WTC11 (cell line): ENCODE data around the gene PTPRG. TPM values are rescaled to one million over a fixed set of nuclear protein-coding genes. Genes with fewer than 3 reads are reported as not detected.

Experiments
- ATAC-seq: fragments of 200-7000 bp; cut with Tn5 transposase; 2 replicates; pipeline ENCODE4 v1.10.0; 2021; ENCODE audit warnings: mild to moderate bottlenecking, moderate library complexity
- CTCF ChIA-PET: fragments of 300-600 bp; sonication (Branson Sonifier 250); formaldehyde crosslinking; loops from one replicate; lab custom pipeline; 2021; ENCODE audit warnings: antibody characterized with exemption; lab: Charles Lee
- POLR2A ChIA-PET: fragments of 350-600 bp; sonication (Branson Sonifier 250); formaldehyde crosslinking; loops from one replicate; lab custom pipeline; 2021; ENCODE audit warnings: antibody characterized with exemption; lab: Charles Lee
- DNase-seq: peaks from one replicate; pipeline ENCODE4 v3.0.0; 2021; ENCODE audit warnings: low spot score
- H3K27ac Mint-ChIP-seq: 2 replicates; pipeline ENCODE4 v1.8.0; 2021; ENCODE audit warnings: mixed read lengths
- H3K27me3 Mint-ChIP-seq: 2 replicates; pipeline ENCODE4 v1.8.0; 2021; ENCODE audit warnings: low read depth, mild to moderate bottlenecking, moderate library complexity, mixed read lengths
- H3K36me3 Mint-ChIP-seq: 2 replicates; pipeline ENCODE4 v1.8.0; 2021; ENCODE audit warnings: mixed read lengths
- H3K4me1 Mint-ChIP-seq: 2 replicates; pipeline ENCODE4 v1.8.0; 2022; ENCODE audit warnings: mixed read lengths
- H3K4me3 Mint-ChIP-seq: 2 replicates; pipeline ENCODE4 v1.8.0; 2021; ENCODE audit warnings: mild to moderate bottlenecking, moderate library complexity, mixed read lengths
- H3K9me3 Mint-ChIP-seq: 2 replicates; pipeline ENCODE4 v1.8.0; 2021; ENCODE audit warnings: mixed read lengths
- AFF4 ChIP-seq: sonication (generic); formaldehyde crosslinking; IDR thresholded peaks from 2 replicates; pipeline ENCODE4 v1.8.1; 2023; ENCODE audit warnings: mild to moderate bottlenecking, missing genetic modification reagents, borderline replicate concordance
- ATF1 ChIP-seq: sonication (generic); formaldehyde crosslinking; IDR thresholded peaks from 2 replicates; pipeline ENCODE4 v1.8.1; 2023; ENCODE audit warnings: mild to moderate bottlenecking, moderate library complexity, missing genetic modification reagents
- ATF6 ChIP-seq: sonication (generic); formaldehyde crosslinking; IDR thresholded peaks from 2 replicates; pipeline ENCODE4 v1.8.1; 2023; ENCODE audit warnings: mild to moderate bottlenecking, missing genetic modification reagents
- CDX4 ChIP-seq: fragments of 250-450 bp; sonication (Bioruptor Pico); IDR thresholded peaks from 2 replicates; pipeline ENCODE4 v1.9.0; 2021; ENCODE audit warnings: moderate library complexity, mild to moderate bottlenecking, inconsistent platforms, borderline replicate concordance
- CREB1 ChIP-seq: sonication (generic); formaldehyde crosslinking; IDR thresholded peaks from 2 replicates; pipeline ENCODE4 v1.8.0; 2023; ENCODE audit warnings: mild to moderate bottlenecking, missing genetic modification reagents
- E2F1 ChIP-seq: sonication (generic); formaldehyde crosslinking; IDR thresholded peaks from 2 replicates; pipeline ENCODE4 v1.8.0; 2022; ENCODE audit warnings: mild to moderate bottlenecking, missing genetic modification reagents
- ELF4 ChIP-seq: sonication (generic); formaldehyde crosslinking; IDR thresholded peaks from 2 replicates; pipeline ENCODE4 v1.8.1; 2022; ENCODE audit warnings: low read depth, mild to moderate bottlenecking, moderate library complexity, missing genetic modification reagents
- GRHL2 ChIP-seq: fragments of 250-450 bp; sonication (Bioruptor Pico); IDR thresholded peaks from 2 replicates; pipeline ENCODE4 v1.8.0; 2022; ENCODE audit warnings: mild to moderate bottlenecking, moderate library complexity; ENCODE audit not compliant: insufficient replicate concordance, severe bottlenecking
- IRF2 ChIP-seq: sonication (generic); formaldehyde crosslinking; IDR thresholded peaks from 2 replicates; pipeline ENCODE4 v1.8.0; 2022; ENCODE audit warnings: low read depth, missing genetic modification reagents, borderline replicate concordance
- NFYB ChIP-seq: sonication (generic); formaldehyde crosslinking; conservative IDR thresholded peaks from 2 replicates; pipeline ENCODE4 v1.8.0; 2022; ENCODE audit warnings: low read depth, missing genetic modification reagents
- NR2C2 ChIP-seq: sonication (generic); formaldehyde crosslinking; IDR thresholded peaks from 2 replicates; pipeline ENCODE4 v1.8.0; 2022; ENCODE audit warnings: mild to moderate bottlenecking, missing genetic modification reagents
- SP1 ChIP-seq: sonication (generic); formaldehyde crosslinking; conservative IDR thresholded peaks from 2 replicates; pipeline ENCODE4 v1.8.1; 2022; ENCODE audit warnings: missing genetic modification reagents
- TEAD4 ChIP-seq: sonication (generic); formaldehyde crosslinking; IDR thresholded peaks from 2 replicates; pipeline ENCODE4 v1.8.0; 2022; ENCODE audit warnings: mild to moderate bottlenecking, missing genetic modification reagents
- TP53 ChIP-seq: sonication (generic); formaldehyde crosslinking; IDR thresholded peaks from 2 replicates; pipeline ENCODE4 v1.8.1; 2023; ENCODE audit warnings: mild to moderate bottlenecking, missing genetic modification reagents
- USF2 ChIP-seq: sonication (generic); formaldehyde crosslinking; IDR thresholded peaks from 2 replicates; pipeline ENCODE4 v1.8.1; 2023; ENCODE audit warnings: mild to moderate bottlenecking, missing genetic modification reagents, moderate library complexity
- ZNF138 ChIP-seq: sonication (generic); formaldehyde crosslinking; conservative IDR thresholded peaks from 2 replicates; pipeline ENCODE4 v1.8.1; 2022; ENCODE audit warnings: mild to moderate bottlenecking, moderate library complexity, missing genetic modification reagents
- ZNF396 ChIP-seq: fragments of 250-450 bp; sonication (Bioruptor Pico); IDR thresholded peaks from 2 replicates; pipeline ENCODE4 v1.8.0; 2021; ENCODE audit warnings: mild to moderate bottlenecking, moderate library complexity, borderline replicate concordance
- ZNF512 ChIP-seq: sonication (generic); formaldehyde crosslinking; IDR thresholded peaks from 2 replicates; pipeline ENCODE4 v1.8.1; 2022; ENCODE audit warnings: missing genetic modification reagents, borderline replicate concordance
- total RNA-seq: library from RNA; stranded (reverse); gene quantifications from 3 replicates; pipeline ENCODE4 v1.2.3, GENCODE V29; 2021
- TF ChIP-seq, protein P1 (sequence below): fragments of 200-600 bp; IDR thresholded peaks from 2 replicates; pipeline ENCODE4 v1.8.0; 2022; ENCODE audit warnings: antibody characterized with exemption
- TF ChIP-seq, protein P2 (sequence below): sonication (generic); formaldehyde crosslinking; IDR thresholded peaks from 2 replicates; pipeline ENCODE4 v1.8.1; 2023; ENCODE audit warnings: mild to moderate bottlenecking, moderate library complexity, missing genetic modification reagents

The PTPRG gene
- total RNA-seq, 1 experiment from 2014 or later: 106 TPM

DNA sequence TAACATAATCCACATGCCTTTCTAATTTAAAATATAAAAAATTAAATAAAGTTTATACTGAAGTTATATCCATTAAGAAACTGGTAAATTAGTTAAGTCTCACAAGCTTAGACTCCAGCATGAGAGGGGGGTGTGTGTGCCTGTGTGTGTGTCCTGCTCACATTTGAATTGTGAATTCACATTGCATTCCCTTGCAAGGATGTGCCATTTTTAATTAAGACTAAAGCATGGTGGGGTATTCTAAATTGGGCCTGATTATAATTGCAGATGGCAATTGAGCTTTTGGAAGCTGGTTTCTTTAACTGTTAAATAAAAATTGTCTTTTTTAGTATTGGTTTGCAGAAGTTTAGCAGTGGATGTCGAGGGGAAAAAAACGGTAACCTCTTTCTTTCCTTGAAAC lies 56.9 kb downstream of the PTPRG start:
- no peaks in the 10 kb centered on the region for H3K9me3 Mint-ChIP-seq
- DNase-seq: no peak
- no peak for ATAC-seq
- TF ChIP-seq, protein P1, sequence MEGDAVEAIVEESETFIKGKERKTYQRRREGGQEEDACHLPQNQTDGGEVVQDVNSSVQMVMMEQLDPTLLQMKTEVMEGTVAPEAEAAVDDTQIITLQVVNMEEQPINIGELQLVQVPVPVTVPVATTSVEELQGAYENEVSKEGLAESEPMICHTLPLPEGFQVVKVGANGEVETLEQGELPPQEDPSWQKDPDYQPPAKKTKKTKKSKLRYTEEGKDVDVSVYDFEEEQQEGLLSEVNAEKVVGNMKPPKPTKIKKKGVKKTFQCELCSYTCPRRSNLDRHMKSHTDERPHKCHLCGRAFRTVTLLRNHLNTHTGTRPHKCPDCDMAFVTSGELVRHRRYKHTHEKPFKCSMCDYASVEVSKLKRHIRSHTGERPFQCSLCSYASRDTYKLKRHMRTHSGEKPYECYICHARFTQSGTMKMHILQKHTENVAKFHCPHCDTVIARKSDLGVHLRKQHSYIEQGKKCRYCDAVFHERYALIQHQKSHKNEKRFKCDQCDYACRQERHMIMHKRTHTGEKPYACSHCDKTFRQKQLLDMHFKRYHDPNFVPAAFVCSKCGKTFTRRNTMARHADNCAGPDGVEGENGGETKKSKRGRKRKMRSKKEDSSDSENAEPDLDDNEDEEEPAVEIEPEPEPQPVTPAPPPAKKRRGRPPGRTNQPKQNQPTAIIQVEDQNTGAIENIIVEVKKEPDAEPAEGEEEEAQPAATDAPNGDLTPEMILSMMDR: no peak
- TF ChIP-seq AFF4 (CRISPR knock-in tag): no peak
- TF ChIP-seq CDX4 (CRISPR knock-in tag): no peak
- TF ChIP-seq IRF2: no peak
- TF ChIP-seq ZNF512: no peak
- TF ChIP-seq ELF4 (CRISPR knock-in tag): no peak
- TF ChIP-seq NFYB: no peak
- no peak for TF ChIP-seq USF2 (CRISPR knock-in tag)
- no peak for TF ChIP-seq SP1 (CRISPR knock-in tag)
- TF ChIP-seq, protein P2, sequence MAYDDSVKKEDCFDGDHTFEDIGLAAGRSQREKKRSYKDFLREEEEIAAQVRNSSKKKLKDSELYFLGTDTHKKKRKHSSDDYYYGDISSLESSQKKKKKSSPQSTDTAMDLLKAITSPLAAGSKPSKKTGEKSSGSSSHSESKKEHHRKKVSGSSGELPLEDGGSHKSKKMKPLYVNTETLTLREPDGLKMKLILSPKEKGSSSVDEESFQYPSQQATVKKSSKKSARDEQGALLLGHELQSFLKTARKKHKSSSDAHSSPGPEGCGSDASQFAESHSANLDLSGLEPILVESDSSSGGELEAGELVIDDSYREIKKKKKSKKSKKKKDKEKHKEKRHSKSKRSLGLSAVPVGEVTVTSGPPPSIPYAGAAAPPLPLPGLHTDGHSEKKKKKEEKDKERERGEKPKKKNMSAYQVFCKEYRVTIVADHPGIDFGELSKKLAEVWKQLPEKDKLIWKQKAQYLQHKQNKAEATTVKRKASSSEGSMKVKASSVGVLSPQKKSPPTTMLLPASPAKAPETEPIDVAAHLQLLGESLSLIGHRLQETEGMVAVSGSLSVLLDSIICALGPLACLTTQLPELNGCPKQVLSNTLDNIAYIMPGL (CRISPR knock-in tag): no peak
- TF ChIP-seq TP53 (CRISPR knock-in tag): no peak
- no peak for TF ChIP-seq TEAD4 (CRISPR knock-in tag)
- TF ChIP-seq ATF6 (CRISPR knock-in tag): no peak
- TF ChIP-seq ZNF138 (CRISPR knock-in tag): no peak
- no peak for TF ChIP-seq CREB1 (CRISPR knock-in tag)
- TF ChIP-seq ZNF396: no peak
- TF ChIP-seq ATF1 (CRISPR knock-in tag): no peak
- no peak for TF ChIP-seq GRHL2 (CRISPR knock-in tag)
- TF ChIP-seq NR2C2 (CRISPR knock-in tag): no peak
- TF ChIP-seq E2F1 (CRISPR knock-in tag): no peak
- CTCF ChIA-PET: interaction anchor here (1.7 kb wide), 1 partner anchor 54 kb away, joined by 6 read pairs; no protein-coding TSS in a partner anchor
- peaks cover 61% of the 10 kb centered on the region for H3K4me1 Mint-ChIP-seq
- POLR2A ChIA-PET: no interaction called here
- H3K36me3 Mint-ChIP-seq: peaks cover 12% of the 10 kb centered on the region
- no peaks in the 10 kb centered on the region for H3K27me3 Mint-ChIP-seq
- H3K4me3 Mint-ChIP-seq: no peak overlapping the region
- no peak overlapping the region for H3K27ac Mint-ChIP-seq
